ENCODE data around the gene ADCY5.

DNA sequence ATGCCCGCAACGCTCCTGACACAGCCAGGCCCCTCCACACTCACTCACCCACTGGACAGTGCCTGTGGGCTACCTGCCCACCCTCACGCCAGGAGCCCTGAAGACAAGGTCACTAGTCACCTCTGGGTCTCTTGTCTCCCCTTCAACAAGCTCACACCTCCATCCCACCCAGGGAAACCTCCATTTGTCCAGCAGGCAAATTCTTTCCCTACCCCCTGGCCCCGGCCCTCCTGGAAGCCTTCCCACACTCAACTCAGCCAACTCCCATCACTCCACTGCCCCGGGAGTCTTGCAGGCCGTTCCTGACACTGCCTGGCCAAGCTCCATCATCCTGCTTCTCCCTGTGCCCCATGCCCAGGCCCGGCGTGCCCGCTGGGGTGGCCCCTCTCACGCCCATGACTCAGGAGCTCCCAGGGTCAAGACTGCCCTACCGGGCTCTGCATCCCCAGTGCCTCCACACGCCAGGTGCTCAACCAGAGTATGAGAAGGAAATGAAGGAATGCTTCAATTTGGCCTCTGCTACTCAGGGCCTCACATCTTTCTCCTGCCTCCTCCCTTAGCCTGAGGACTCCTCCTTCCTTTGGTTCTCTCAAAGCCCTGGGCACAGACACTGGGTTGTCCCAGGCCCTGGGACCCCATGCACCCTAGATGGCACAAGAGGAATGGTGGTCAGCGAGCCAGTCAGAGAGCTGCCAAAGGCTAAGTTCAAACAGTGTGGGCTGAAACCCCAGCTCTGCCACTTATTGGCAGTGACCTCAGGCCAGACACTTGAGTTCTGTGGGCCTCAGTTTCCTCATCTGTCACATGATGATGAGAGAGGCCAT is 158.6 kb downstream of the ADCY5 start:
- TF ChIP-seq, protein P1, sequence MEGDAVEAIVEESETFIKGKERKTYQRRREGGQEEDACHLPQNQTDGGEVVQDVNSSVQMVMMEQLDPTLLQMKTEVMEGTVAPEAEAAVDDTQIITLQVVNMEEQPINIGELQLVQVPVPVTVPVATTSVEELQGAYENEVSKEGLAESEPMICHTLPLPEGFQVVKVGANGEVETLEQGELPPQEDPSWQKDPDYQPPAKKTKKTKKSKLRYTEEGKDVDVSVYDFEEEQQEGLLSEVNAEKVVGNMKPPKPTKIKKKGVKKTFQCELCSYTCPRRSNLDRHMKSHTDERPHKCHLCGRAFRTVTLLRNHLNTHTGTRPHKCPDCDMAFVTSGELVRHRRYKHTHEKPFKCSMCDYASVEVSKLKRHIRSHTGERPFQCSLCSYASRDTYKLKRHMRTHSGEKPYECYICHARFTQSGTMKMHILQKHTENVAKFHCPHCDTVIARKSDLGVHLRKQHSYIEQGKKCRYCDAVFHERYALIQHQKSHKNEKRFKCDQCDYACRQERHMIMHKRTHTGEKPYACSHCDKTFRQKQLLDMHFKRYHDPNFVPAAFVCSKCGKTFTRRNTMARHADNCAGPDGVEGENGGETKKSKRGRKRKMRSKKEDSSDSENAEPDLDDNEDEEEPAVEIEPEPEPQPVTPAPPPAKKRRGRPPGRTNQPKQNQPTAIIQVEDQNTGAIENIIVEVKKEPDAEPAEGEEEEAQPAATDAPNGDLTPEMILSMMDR (IDR thresholded peaks at IDR 0.05), result no peak
- TF ChIP-seq POLR2A (IDR thresholded peaks at IDR 0.05), result no peak

Measured in Peyer's patch (tissue), 4 donors.